Testis (tissue), 3 donors: ENCODE data around the gene PFKL. TPM values are rescaled to one million over a fixed set of nuclear protein-coding genes. Genes with fewer than 3 reads are reported as not detected.

Experiments
- DNase-seq: peaks from one replicate; pipeline ENCODE4 v3.0.0-alpha.2; 2019
- H3K27ac ChIP-seq, 2 donors: fragments of 200-600 bp; sonication (generic); one replicate each; pipeline ENCODE4 v1.5.1; 2019
- H3K27me3 ChIP-seq: fragments of 200-600 bp; sonication (generic); one replicate; pipeline ENCODE4 v1.5.1; 2019
- H3K36me3 ChIP-seq: fragments of 200-600 bp; sonication (generic); one replicate; pipeline ENCODE4 v1.5.1; 2017; ENCODE audit warnings: low read depth; ENCODE audit errors: missing control alignments
- H3K4me1 ChIP-seq: fragments of 200-600 bp; sonication (generic); one replicate; pipeline ENCODE4 v1.5.1; 2019
- H3K4me3 ChIP-seq, 2 donors: fragments of 200-600 bp; sonication (generic); one replicate each; pipeline ENCODE4 v1.5.1; 2017 to 2019
- H3K9me3 ChIP-seq: fragments of 200-600 bp; sonication (generic); one replicate; pipeline ENCODE4 v1.5.1; 2017
- POLR2A ChIP-seq: fragments of 450-650 bp; IDR thresholded peaks from one replicate; pipeline ENCODE4 v1.6.1; 2017; ENCODE audit warnings: antibody characterized with exemption, mild to moderate bottlenecking, moderate library complexity
- WGBS, 2 donors: methylation state at CpG; one replicate each; pipeline ENCODE4 v1.1.5; 2018; 5-methylcytosine and 5-hydroxymethylcytosine counted together
- intact Hi-C: fragments of 100-400 bp; cut with DNase I; formaldehyde crosslinking; loops from one replicate; pipeline ENCODE4 v1.15.1; 2023; ENCODE audit warnings: low total_unique reads
- polyA plus RNA-seq: library from polyadenylated mRNA; stranded (reverse); fragments of 350-450 nt; fragmentation: Illumina TruSeq; extraction: RNeasy Lipid Tissue Mini Kit (QIAGEN cat#74804); gene quantifications from one replicate; pipeline ENCODE4 v1.2.3, GENCODE V29; 2014; ENCODE audit warnings: low read depth, low replicate concordance; ENCODE audit not compliant: insufficient read depth
- total RNA-seq, 2 donors: library from RNA; depleted of rRNA; stranded (reverse); fragments of >200 nt; gene quantifications; one replicate each; pipeline ENCODE4 v1.2.3, GENCODE V29; 2016
- TF ChIP-seq, protein P1 (sequence below), 3 experiments: fragments of 450-650 bp in 2 of 3; fragments of 200-600 bp in 1 of 3; sonication (generic) in 1 of 3; IDR thresholded peaks; one replicate each; pipeline ENCODE4 v1.5.1; 2016 to 2019; ENCODE audit warnings: antibody characterized with exemption in 3 of 3, mild to moderate bottlenecking in 2 of 3, moderate library complexity in 1 of 3

PFKL gene
- total and polyA plus RNA-seq, 3 donors from 2014 or later: 132 to 298 (median 213) TPM

DNA sequence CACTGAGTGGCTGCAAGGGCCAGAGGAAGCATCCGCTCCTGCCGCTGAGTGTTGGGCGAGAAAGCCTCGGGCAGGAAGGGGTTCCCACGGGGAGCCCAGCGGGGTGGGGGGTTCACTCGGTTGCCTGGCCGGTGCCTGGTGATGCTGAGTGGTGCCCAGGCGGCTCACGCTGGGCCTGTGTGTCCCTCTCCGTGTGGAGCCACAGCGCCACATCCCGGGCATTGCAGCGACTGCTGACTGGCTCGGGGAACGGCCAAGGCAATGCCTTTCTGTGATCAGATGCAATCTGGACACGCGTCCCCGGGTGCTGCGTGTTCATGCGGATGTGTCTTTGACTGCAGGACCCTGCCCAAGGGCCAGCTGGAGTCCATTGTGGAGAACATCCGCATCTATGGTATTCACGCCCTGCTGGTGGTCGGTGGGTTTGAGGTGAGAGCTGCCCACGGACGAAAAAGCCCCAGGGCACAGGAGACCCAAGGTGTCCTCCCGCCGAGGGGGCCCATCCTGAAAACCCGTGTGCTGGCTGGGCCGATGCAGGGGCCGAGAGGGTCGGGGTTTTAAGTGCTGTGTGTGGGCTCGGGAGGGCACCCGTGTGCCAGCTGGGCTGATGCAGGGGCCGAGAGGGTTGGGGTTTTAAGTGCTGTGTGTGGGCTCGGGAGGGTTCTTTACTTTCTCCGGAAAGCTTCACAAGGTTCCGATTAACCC is 22.9 kb downstream of the PFKL start:
- DNase-seq: no peak
- H3K27ac ChIP-seq: no peak overlapping the region
- H3K4me1 ChIP-seq: peaks cover 3% of the 10 kb centered on the region
- H3K27me3 ChIP-seq: no peaks in the 10 kb centered on the region
- intact Hi-C loops: no loop called here
- H3K9me3 ChIP-seq: no peaks in the 10 kb centered on the region
- no peak overlapping the region for H3K4me3 ChIP-seq
- TF ChIP-seq POLR2A: no peak
- TF ChIP-seq, protein P1, sequence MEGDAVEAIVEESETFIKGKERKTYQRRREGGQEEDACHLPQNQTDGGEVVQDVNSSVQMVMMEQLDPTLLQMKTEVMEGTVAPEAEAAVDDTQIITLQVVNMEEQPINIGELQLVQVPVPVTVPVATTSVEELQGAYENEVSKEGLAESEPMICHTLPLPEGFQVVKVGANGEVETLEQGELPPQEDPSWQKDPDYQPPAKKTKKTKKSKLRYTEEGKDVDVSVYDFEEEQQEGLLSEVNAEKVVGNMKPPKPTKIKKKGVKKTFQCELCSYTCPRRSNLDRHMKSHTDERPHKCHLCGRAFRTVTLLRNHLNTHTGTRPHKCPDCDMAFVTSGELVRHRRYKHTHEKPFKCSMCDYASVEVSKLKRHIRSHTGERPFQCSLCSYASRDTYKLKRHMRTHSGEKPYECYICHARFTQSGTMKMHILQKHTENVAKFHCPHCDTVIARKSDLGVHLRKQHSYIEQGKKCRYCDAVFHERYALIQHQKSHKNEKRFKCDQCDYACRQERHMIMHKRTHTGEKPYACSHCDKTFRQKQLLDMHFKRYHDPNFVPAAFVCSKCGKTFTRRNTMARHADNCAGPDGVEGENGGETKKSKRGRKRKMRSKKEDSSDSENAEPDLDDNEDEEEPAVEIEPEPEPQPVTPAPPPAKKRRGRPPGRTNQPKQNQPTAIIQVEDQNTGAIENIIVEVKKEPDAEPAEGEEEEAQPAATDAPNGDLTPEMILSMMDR (IDR thresholded peaks at IDR 0.05): no peak
- no peaks in the 10 kb centered on the region for H3K36me3 ChIP-seq
- WGBS, 2 donors: 93 to 97% methylated on average over 15 to 38 of the region's 38 CpGs

- DNase-seq: no peak
- WGBS, 2 donors: 85 to 87% methylated on average over 9 to 13 of the region's 20 CpGs
- H3K36me3 ChIP-seq: no peaks in the 10 kb centered on the region
- H3K4me1 ChIP-seq: peaks cover 3% of the 10 kb centered on the region
- TF ChIP-seq, protein P1 (IDR thresholded peaks at IDR 0.05): no peak
- TF ChIP-seq POLR2A: no peak
- no peak overlapping the region for H3K4me3 ChIP-seq
- no peak overlapping the region for H3K27ac ChIP-seq
- no peaks in the 10 kb centered on the region for H3K27me3 ChIP-seq
- no peaks in the 10 kb centered on the region for H3K9me3 ChIP-seq
- intact Hi-C loops: no loop called here
These were observed 23.7 kb downstream of the PFKL start for GRCh38 chr21:44323591-44323990.

- Histone ChIP-seq H3K4me1 (peaks cover 3% of the 10 kb centered on the region), H3K27ac (no peak overlapping the region), H3K36me3 (no peaks in the 10 kb centered on the region), H3K27me3 (no peaks in the 10 kb centered on the region), H3K4me3 (no peak overlapping the region), H3K9me3 (no peaks in the 10 kb centered on the region)
- WGBS, 2 donors: 87 to 92% methylated on average over 6 to 37 of the region's 37 CpGs
- no peak for DNase-seq
- intact Hi-C loops: no loop called here
- TF ChIP-seq, protein P1 (IDR thresholded peaks at IDR 0.05): no peak
- TF ChIP-seq POLR2A: no peak
These were observed 24.4 kb downstream of the PFKL start for GRCh38 chr21:44324106-44324853.

DNA sequence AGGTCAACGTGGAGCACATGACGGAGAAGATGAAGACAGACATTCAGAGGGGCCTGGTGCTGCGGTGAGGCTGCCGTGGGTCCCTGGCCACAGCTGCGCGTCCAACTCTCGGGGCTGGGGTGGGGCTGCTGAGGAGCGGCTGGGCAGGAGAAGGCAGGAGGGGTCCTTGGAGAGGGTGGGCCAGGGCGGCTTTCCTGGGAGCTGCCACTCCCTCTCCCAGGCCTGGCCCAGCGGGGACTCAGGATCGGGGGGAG is 24.9 kb downstream of the PFKL start:
- TF ChIP-seq POLR2A: no peak
- no peak overlapping the region for H3K4me3 ChIP-seq
- H3K9me3 ChIP-seq: no peaks in the 10 kb centered on the region
- peaks cover 3% of the 10 kb centered on the region for H3K4me1 ChIP-seq
- intact Hi-C loops: no loop called here
- no peak overlapping the region for H3K27ac ChIP-seq
- 83 to 91% methylated on average over 7 to 10 of the region's 11 CpGs for WGBS, 2 donors
- H3K27me3 ChIP-seq: no peaks in the 10 kb centered on the region
- no peaks in the 10 kb centered on the region for H3K36me3 ChIP-seq
- DNase-seq: no peak

DNA sequence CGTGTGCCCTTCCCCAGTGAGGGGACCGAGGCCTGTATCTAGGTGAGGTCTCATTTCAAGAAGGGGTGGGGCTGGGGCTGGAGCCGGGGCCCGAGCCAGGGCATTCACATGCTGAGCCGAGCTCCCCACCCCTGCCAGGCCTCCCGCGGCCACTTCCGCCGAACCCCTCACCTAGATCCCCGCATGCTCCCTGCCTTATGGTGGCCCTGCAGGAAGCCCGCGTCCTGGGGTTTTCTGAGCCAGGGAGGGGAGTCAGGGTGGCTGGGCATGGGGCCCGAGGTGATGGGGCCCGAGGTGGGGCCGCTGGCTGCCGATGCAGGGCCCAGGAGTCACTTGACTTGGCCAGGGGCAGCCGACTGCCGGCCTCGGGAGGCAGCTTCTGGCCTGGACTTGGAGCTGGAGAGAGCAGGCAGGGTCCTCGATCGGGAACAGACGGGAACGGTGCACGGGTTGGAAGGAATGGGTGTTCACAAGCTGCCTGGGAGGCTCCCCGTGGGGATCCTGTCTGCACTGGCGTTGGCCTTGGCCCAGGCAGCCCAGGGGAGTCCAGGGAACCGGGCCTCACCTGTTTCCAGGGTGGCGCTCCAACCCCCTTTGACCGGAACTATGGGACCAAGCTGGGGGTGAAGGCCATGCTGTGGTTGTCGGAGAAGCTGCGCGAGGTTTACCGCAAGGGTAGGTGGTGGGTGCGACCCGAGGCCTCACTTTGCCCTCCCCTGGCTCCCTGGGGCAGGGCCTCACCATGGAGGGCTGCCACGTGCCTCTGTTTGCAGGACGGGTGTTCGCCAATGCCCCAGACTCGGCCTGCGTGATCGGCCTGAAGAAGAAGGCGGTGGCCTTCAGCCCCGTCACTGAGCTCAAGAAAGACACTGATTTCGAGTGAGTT is 25.8 kb downstream of the PFKL start:
- peak; percentile 42 for DNase-seq
- intact Hi-C loops: no loop called here
- no peak overlapping the region for H3K4me3 ChIP-seq
- no peaks in the 10 kb centered on the region for H3K9me3 ChIP-seq
- TF ChIP-seq POLR2A: no peak
- TF ChIP-seq, protein P1 (IDR thresholded peaks at IDR 0.05): no peak
- peaks cover 3% of the 10 kb centered on the region for H3K4me1 ChIP-seq
- no peaks in the 10 kb centered on the region for H3K27me3 ChIP-seq
- no peaks in the 10 kb centered on the region for H3K36me3 ChIP-seq
- WGBS, 2 donors: 67 to 85% methylated on average over 16 to 44 of the region's 44 CpGs
- peak overlapping the region in 1 of 2 donors; percentile 30 for H3K27ac ChIP-seq
